Upper lobe of left lung (tissue), 4 donors: ENCODE results near the gene SRI.

Experiments
- CTCF ChIP-seq, 6 experiments: fragments of 450-650 bp in 4 of 6; fragments of 200-600 bp in 2 of 6; sonication (generic) in 2 of 6; IDR thresholded peaks; one replicate each; pipeline ENCODE4 v1.5.1; 2016 to 2019; ENCODE audit warnings: antibody characterized with exemption in 6 of 6
- POLR2AphosphoS5 ChIP-seq, 2 donors: sonication (generic); formaldehyde crosslinking; IDR thresholded peaks; one replicate each; pipeline ENCODE4 v1.5.1; 2017; ENCODE audit warnings: antibody characterized with exemption in 2 of 2

GRCh38 chr7:88253640-88254039 is 33.8 kb upstream of the SRI start:
- TF ChIP-seq CTCF (IDR thresholded peaks at IDR 0.05), result no peak
- TF ChIP-seq POLR2AphosphoS5 (IDR thresholded peaks at IDR 0.05), result no peak
